Measurements from ENCODE around the gene CD300LF.

Gene CD300LF

DNA sequence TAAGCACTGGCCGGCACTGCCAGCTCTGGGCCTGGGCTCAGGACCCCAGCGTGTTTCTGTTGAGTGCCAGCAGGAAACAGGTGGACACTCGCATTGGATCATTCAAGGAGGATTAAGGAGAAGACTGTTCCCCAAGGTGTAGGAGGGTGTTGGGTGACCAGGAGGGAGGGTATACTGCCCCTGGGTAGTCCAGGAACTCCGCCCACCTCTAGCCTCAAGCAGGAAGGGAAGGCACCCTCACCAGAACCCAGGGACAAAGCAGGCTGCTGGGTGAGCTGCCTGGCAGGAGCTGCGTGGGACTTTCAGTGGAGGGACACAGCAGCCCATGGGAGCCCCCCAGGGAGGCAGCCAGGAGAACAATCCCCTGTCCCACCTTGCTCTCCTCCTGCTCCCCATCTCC is 16.6 kb upstream of the CD300LF start:
- DNase-seq, result no peak

DNA sequence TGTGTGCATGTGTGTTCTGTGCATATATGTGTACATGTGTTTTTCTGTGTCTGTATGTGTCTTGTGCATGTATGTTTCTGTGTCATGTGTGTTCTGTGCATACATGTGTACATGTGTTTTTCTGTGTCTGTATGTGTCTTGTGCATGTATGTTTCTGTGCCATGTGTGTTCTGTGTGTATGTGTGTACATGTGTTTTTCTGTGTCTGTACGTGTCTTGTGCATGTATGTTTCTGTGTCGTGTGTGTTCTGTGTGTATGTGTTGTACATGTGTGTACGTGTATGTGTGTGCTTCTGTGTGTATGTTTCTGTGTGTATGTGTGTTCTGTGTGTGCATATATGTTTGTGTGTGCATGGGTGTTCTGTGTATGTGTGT is 16.0 kb upstream of the CD300LF start:
- DNase-seq, result no peak

- no peak for DNase-seq
Observed at GRCh38 chr17:74728033-74728701, 15.4 kb upstream of the CD300LF start.

GRCh38 chr17:74725111-74725510 is 12.4 kb upstream of the CD300LF start:
- no peak for DNase-seq

- no peak for DNase-seq
Observed at GRCh38 chr17:74723891-74724290, 11.2 kb upstream of the CD300LF start.

DNA sequence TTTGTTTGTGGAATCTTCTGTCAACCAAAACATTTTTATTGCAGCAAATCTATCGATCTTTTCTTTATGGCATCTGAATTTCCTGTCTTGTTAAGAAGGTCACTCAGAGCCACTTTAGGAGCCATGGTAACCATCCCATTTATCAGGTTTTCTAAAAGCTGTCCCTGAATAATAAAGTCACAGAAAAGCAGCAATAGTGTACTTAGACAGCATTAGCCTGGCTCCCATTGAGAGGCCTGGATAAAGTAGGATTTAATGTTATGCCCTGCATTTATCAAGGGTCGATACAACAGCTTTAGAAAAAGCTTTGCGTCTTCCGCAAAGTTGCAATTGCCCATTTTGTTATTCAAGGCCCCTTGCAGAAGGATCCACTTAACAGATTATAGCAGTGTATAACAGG is 10.1 kb upstream of the CD300LF start:
- DNase-seq, result no peak

DNA sequence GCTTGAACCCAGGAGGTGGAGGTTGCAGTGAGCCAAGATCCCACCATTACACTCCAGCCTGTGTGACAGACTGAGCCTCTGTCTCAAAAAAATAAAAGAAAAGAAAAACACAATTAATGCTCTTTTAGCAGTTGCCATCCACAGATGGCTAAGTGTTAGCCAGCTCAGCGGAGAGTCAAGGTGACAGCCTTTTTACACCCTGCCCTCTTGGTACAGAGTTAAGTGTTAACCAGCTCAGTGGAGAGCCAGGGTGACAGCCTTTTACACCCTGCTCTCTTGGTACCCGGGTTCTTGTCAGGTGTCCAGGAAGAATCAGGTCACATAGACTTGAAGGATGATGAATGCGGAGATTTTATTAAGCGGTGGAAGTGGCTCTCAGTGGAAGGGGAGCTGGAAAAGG is 7.8 kb upstream of the CD300LF start:
- DNase-seq, result no peak

GRCh38 chr17:74715144-74715543 is 2.4 kb upstream of the CD300LF start:
- no peak for DNase-seq

DNA sequence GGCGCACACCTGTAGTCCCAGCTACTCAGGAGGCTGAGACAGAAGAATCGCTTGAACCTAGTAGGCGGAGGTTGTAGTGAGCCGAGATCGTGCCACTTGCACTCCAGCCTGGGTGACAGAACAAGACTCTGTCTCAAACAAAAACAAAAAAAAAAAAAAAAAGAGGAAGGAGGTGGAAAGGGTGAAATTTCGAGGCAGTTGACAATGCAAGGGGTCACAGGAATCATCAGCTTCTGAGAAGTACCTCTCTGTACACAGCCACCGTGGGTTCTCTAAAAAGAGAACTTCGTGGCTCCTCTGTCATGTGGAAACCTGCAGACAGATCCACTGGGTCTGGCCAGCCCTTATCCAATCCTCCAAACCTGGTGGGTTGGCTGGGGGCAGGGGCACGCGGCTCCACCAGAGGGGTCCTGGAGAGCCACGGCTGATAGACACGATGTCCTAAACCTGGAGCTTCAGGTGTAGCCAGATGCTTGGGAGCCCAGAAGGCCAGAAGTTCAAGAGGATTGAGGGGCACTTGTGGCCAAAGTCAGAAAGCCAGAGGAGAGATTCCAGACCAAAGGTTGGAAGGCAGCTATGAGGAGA is 540 bp upstream of the CD300LF start:
- DNase-seq, result no peak

DNA sequence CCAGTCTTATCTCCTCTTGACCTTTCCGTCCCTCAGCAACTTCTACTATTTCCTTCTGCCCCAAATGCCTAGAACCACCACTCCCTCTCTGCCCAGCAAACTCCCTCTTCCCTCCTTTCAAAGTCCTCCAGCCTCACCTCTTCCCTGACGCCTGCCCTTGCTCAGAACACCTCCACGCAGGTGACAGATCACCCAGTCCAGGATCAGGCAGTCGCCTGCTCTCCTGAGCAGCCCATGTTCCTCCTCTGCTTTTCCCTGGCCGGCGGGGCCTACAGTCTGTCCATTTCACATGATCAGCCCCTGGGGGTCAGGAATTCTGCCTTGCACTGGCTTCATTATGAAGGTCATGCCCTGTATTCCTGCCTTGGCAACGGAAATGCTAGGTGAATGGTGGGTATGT is 422 bp downstream of the CD300LF start:
- DNase-seq, result no peak

DNA sequence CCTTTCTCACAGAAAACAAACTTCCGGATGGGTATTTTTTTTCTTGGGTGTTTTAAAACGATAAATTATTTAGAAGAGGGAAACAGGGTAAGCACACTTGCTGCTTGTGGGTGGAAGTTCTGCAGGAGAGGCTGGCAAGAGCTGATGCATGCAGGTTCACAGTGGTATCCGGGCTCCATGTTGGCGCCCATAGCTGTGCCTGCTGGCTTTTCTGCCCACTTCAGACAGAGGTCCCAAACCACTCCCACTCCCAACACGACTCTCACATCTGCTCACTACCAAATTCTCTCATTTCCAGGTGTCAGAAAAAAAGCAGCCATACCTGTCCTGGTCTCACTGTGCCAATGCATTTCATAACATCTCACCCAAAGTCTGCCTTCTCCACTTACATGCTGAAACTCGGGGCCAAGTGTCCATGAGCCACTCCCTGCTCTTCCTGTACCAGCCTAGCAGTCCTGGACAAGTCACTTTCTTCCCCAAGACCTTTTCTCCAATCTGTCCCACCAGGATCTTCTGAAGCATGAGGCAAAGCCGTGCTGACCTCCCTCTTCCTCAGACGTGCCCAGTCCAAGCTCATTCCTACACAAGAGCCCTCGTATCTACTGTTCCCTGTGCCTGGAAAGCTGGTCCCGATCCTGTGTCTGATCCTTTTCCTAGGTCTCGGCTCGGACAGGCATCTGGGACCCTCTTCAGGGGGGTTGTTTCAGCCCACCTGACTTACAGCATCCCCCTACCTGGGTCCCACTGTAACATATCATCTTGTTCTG is 1.5 kb downstream of the CD300LF start:
- no peak for DNase-seq

GRCh38 chr17:74704544-74704943 is 8.2 kb downstream of the CD300LF start:
- DNase-seq, result no peak

- no peak for DNase-seq
Observed at GRCh38 chr17:74703311-74703710, 9.4 kb downstream of the CD300LF start.

DNA sequence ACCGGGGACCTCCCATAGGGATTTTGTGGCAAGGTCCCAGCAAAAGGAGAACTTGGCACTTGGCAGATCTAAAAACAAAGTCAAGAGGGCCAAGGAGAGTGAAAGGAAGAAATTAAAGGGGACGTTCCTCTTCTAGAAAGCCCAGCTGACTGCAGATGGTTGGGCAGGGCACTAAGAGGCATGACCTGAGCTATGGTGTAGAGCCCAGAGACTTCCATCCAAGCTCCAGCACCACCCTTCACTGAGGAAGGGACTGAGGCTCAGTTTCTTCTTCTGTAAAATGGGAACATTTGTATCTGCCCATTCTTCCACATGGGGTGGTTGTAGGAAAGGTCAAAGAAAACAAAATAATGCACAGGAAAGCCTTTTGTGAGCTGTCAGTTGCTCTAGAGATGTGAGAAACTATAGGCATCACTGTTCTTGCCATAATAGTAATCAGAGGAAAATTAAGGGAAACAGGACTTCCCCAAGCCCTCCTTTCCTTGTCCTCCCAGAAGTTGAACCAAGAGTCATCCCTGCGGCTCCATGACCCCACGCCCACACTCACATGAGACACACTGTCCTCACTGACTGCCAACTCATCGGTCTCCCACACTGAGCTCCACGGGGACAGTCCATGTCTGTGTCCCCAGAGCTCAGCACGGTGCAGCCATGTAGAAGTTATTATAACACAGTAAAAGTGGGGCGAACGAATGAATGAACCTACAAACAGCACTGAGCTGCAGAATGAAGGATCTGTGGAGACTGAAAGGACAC is 10.4 kb downstream of the CD300LF start:
- no peak for DNase-seq

DNA sequence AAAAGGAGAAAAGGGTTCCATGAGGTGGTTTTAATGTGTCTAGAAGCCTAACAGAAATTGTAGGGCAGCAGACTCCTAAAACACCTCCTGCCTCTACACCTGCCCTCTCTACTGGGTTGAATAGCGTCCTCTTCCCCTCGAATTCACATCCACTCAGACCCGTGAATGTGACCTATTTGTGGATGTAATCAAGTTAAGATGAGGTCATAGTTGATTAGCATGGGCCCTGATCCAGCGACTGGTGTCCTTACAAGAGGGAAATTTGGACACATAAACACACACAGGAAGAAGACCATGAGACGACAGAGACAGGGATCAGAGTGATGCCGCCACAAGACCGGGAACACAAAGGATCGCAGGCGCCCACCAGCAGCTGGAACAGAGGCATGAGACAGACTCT is 13.5 kb downstream of the CD300LF start:
- DNase-seq, result no peak

DNA sequence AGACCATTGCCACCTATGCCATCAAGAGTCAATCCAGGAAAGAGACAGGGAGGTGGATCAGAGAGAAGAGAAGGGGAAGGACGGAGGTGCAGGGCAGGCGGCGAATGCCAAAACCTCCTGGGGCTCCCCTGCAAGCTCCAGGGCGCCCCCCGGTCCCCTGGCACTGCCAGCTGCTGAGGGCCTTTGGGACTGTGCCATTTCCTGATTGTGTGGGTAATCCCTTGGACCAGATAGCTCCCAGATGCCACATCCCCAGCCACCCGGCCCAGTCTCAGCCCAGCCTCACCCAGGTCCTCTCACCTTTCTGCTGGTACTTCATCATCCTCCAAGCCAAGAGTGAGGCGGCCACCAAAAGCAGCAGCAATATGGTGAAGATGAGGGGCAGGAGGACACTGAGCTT is 14.7 kb downstream of the CD300LF start:
- no peak for DNase-seq

- DNase-seq, result no peak
Observed at GRCh38 chr17:74697515-74697914, 15.2 kb downstream of the CD300LF start.

DNA sequence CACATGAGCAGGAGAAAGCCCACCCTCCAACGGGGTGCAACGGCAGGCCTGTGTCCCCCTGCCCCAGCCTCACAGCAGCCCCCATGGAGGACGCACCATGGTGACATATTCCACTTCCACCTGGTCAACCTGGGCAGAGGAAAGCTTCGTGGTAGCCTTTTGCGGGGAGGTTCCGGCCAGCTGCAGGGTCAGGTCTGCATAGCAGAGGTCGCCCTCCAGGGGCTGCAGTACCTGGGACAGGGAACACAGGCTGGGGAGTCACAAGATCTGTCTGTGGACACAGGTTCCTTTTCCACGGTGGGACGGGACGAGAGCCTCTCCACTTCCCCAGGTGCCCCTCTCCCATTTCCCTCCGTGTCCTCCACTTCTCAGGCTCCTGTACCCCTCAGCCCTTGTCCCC is 17.1 kb downstream of the CD300LF start:
- no peak for DNase-seq

- DNase-seq, result no peak
Observed at GRCh38 chr17:74694081-74694480, 18.6 kb downstream of the CD300LF start.

DNA sequence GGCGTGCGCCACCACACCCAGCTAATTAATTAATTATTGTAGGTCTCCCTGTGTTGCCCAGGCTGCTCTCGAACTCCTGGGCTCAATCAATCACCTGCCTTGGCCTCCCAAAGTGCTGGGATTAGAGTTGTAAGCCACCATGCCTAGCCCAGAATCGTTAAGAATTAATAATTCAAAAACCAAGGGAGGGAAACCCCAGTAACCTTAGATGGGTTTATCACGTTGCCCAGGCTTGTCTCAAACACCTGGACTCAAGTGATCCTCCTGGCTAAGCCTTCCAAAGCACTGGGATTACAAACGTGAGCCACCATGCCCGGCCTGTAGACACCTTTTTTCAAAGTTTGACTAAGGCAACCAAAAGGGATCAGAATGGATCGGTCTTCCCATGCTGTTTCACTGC is 21.6 kb downstream of the CD300LF start:
- no peak for DNase-seq

DNA sequence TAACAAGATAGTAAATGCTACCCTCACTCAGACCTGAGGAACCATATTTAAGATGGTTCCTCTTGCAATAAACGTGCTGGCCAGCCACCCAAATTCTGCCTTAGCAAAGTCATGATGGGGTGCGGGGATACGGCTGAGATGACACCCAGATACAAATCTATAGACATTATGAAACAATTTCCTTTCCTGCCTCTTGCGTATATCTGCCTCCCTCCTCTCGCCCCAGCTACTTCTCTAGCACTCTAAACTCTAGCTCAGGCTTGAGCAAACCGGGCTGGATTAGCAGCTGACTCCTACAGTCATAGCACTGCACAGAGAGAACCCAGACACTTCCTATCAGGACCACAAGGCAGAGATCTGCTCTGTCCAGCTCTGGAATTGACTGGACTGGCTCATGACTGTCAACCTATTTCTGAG is 22.3 kb downstream of the CD300LF start:
- no peak for DNase-seq

- DNase-seq, result no peak
Observed at GRCh38 chr17:74687886-74688285, 24.8 kb downstream of the CD300LF start.

DNA sequence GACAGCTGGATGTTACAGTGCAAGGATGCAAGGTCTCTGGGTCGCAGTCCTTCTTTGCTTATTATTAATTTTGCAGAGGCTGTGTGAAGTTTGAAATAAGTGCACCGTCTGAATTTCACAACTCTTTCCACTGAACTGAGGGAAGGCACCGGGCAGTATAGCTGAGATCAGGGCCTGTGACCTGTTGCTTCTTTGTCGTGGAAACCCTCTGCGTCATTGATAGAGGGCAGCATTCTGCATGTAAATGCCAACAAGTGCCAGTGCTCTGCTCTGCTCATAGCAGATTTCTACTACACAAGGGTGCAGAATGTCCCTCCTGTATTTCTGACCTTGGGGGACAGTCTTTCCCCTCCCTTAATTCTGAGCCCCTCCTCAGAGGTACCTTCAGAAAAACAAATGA is 26.0 kb downstream of the CD300LF start:
- DNase-seq, result no peak
